SU-DHL-6 (cell line): ENCODE results near the gene SLFN14.

Experiments
- EZH2phosphoT487 ChIP-seq: fragments of 200-600 bp; sonication (generic), shearing (Covaris generic); conservative IDR thresholded peaks from 2 replicates; pipeline ENCODE4 v1.6.1; 2018; ENCODE audit warnings: mild to moderate bottlenecking, antibody characterized with exemption, low read length, moderate library complexity, mixed read lengths
- TF ChIP-seq, protein P1 (sequence below): fragments of 200-600 bp; sonication (generic); IDR thresholded peaks from one replicate; pipeline ENCODE4 v1.5.1; 2017; ENCODE audit warnings: antibody characterized with exemption, mild to moderate bottlenecking, low read length, moderate library complexity; ENCODE audit not compliant: insufficient read depth, poor library complexity, severe bottlenecking

DNA sequence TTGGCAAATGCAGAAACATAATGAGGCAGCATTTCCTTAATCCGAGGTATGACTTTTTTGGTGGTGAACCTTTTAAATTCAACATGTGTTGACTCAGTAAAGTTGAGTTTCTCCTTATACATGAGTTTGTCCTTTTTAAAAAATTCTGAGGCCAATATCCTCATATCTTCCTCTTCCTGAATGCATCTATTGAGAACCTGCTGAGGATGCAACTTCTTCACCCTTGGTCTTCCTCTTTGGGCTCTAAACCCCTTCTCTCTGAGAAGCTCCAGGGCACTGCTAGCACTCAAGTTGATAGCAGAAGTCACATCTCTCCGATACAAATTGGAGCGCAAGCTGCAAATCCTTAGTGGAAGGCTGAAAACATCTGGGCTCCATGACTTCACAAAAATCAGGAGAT is 3.3 kb downstream of the SLFN14 start:
- TF ChIP-seq, protein P1, sequence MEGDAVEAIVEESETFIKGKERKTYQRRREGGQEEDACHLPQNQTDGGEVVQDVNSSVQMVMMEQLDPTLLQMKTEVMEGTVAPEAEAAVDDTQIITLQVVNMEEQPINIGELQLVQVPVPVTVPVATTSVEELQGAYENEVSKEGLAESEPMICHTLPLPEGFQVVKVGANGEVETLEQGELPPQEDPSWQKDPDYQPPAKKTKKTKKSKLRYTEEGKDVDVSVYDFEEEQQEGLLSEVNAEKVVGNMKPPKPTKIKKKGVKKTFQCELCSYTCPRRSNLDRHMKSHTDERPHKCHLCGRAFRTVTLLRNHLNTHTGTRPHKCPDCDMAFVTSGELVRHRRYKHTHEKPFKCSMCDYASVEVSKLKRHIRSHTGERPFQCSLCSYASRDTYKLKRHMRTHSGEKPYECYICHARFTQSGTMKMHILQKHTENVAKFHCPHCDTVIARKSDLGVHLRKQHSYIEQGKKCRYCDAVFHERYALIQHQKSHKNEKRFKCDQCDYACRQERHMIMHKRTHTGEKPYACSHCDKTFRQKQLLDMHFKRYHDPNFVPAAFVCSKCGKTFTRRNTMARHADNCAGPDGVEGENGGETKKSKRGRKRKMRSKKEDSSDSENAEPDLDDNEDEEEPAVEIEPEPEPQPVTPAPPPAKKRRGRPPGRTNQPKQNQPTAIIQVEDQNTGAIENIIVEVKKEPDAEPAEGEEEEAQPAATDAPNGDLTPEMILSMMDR: no peak
- TF ChIP-seq EZH2phosphoT487: no peak
